CD14-positive monocyte (primary cell): ENCODE results near the gene CNOT6. TPM values are rescaled to one million over a fixed set of nuclear protein-coding genes. Genes with fewer than 3 reads are reported as not detected.

ENCODE experiments used
- DNase-seq, 3 donors: peaks; one replicate each; pipeline ENCODE4 v3.0.0-alpha.2; 2011 to 2022
- H2AFZ ChIP-seq: 2 replicates; pipeline ENCODE4 v1.6.0; 2012; ENCODE audit warnings: mild to moderate bottlenecking, low read depth, low read length, inconsistent platforms; ENCODE audit not compliant: insufficient read depth, poor library complexity, severe bottlenecking
- H3K27ac ChIP-seq, 2 donors: 1 replicate in 1 of 2; 2 replicates in 1 of 2; pipeline ENCODE4 v1.5.1; 2012 to 2013; ENCODE audit warnings: low read length in 2 of 2, control low read depth in 1 of 2, inconsistent platforms in 1 of 2, low read depth in 1 of 2, mild to moderate bottlenecking in 1 of 2
- H3K27me3 ChIP-seq, 2 donors: one replicate each; pipeline versions ENCODE4 v1.6.0 to v1.6.1; 2011 to 2013; ENCODE audit warnings: low read length in 2 of 2; ENCODE audit not compliant: control insufficient read depth in 2 of 2, insufficient read depth in 2 of 2
- H3K36me3 ChIP-seq, 2 donors: replicated peaks in 1 of 2; 1 replicate in 1 of 2; 2 replicates in 1 of 2; pipeline versions ENCODE4 v1.5.1 to v1.6.1; 2012 to 2013; ENCODE audit warnings: low read length in 2 of 2, control low read depth in 1 of 2, inconsistent platforms in 1 of 2, mild to moderate bottlenecking in 1 of 2; ENCODE audit not compliant: insufficient read depth in 2 of 2, control insufficient read depth in 1 of 2
- H3K4me1 ChIP-seq, 2 donors: 1 replicate in 1 of 2; 2 replicates in 1 of 2; pipeline versions ENCODE4 v1.5.1 to v1.6.1; 2012 to 2013; ENCODE audit warnings: low read length in 2 of 2, control low read depth in 1 of 2, inconsistent platforms in 1 of 2, mild to moderate bottlenecking in 1 of 2, moderate library complexity in 1 of 2; ENCODE audit not compliant: insufficient read depth in 2 of 2, control insufficient read depth in 1 of 2
- H3K4me2 ChIP-seq: replicated peaks from 2 replicates; pipeline ENCODE3; 2012; ENCODE audit warnings: low read length, moderate library complexity, mild to moderate bottlenecking; ENCODE audit not compliant: poor library complexity, severe bottlenecking; ENCODE audit errors: extremely low read depth
- H3K4me3 ChIP-seq, 3 experiments: fragments of 200-600 bp in 1 of 3; sonication (generic) in 1 of 3; replicated peaks in 1 of 3; 1 replicate in 2 of 3; 2 replicates in 1 of 3; pipeline ENCODE4 v1.5.1; 2011 to 2013; ENCODE audit warnings: low read length in 3 of 3, mild to moderate bottlenecking in 3 of 3, control low read depth in 2 of 3, low read depth in 2 of 3, inconsistent platforms in 1 of 3, moderate library complexity in 1 of 3
- H3K79me2 ChIP-seq: 2 replicates; pipeline ENCODE4 v1.6.0; 2012; ENCODE audit warnings: mild to moderate bottlenecking, control low read depth, inconsistent platforms, low read length, moderate library complexity; ENCODE audit not compliant: insufficient read depth
- H3K9ac ChIP-seq: 2 replicates; pipeline ENCODE4 v1.6.0; 2017; ENCODE audit warnings: low read length, mild to moderate bottlenecking; ENCODE audit not compliant: insufficient read depth, poor library complexity, severe bottlenecking
- H3K9me3 ChIP-seq, 2 donors: replicated peaks in 1 of 2; 1 replicate in 1 of 2; 2 replicates in 1 of 2; pipeline versions ENCODE4 v1.5.1 to v1.6.1; 2012 to 2013; ENCODE audit warnings: low read length in 2 of 2, control low read depth in 1 of 2; ENCODE audit not compliant: control insufficient read depth in 1 of 2, insufficient read depth in 1 of 2
- H4K20me1 ChIP-seq: 2 replicates; pipeline ENCODE4 v1.6.0; 2012; ENCODE audit warnings: mild to moderate bottlenecking, low read length, control low read depth, moderate library complexity; ENCODE audit not compliant: insufficient read depth
- H3K27ac Mint-ChIP-seq, 7 donors: one replicate each; pipeline ENCODE4 v1.8.0; 2020; ENCODE audit warnings: mild to moderate bottlenecking in 7 of 7, mixed read lengths in 7 of 7, moderate library complexity in 6 of 7, inconsistent platforms in 2 of 7
- H3K27me3 Mint-ChIP-seq, 3 donors: one replicate each; pipeline ENCODE4 v1.8.0; 2021 to 2022; ENCODE audit warnings: low read depth in 3 of 3, mild to moderate bottlenecking in 3 of 3, mixed read lengths in 3 of 3, moderate library complexity in 3 of 3, inconsistent platforms in 1 of 3
- H3K36me3 Mint-ChIP-seq, 2 donors: one replicate each; pipeline ENCODE4 v1.8.0; 2020; ENCODE audit warnings: mixed read lengths in 2 of 2, inconsistent platforms in 1 of 2, mild to moderate bottlenecking in 1 of 2
- H3K4me1 Mint-ChIP-seq: one replicate; pipeline ENCODE4 v1.8.0; 2020; ENCODE audit warnings: mild to moderate bottlenecking, mixed read lengths
- H3K4me3 Mint-ChIP-seq, 2 donors: one replicate each; pipeline ENCODE4 v1.8.0; 2020; ENCODE audit warnings: mild to moderate bottlenecking in 2 of 2, mixed read lengths in 2 of 2, moderate library complexity in 1 of 2
- H3K9me3 Mint-ChIP-seq, 7 donors: one replicate each; pipeline ENCODE4 v1.8.0; 2020 to 2022; ENCODE audit warnings: mixed read lengths in 7 of 7, mild to moderate bottlenecking in 6 of 7, moderate library complexity in 6 of 7, inconsistent platforms in 2 of 7
- WGBS: methylation state at CpG from one replicate; pipeline ENCODE4 v1.1.5; 2013; ENCODE audit warnings: missing lambda C conversion rate; ENCODE audit not compliant: insufficient coverage; 5-methylcytosine and 5-hydroxymethylcytosine counted together
- intact Hi-C, 2 donors: fragments of 100-400 bp; cut with micrococcal nuclease; formaldehyde crosslinking; loops; one replicate each; pipeline versions ENCODE4 v1.15.0 to v1.15.1; 2023
- polyA plus RNA-seq, 3 donors: library from polyadenylated mRNA; depleted of rRNA in 1 of 3; unstranded in 2 of 3; stranded (reverse) in 1 of 3; fragments of 300-500 nt in 2 of 3; fragments of >200 nt in 1 of 3; fragmentation: Illumina TruSeq in 2 of 3; gene quantifications; 1 replicate in 2 of 3; 2 replicates in 1 of 3; pipeline ENCODE4 v1.2.3, GENCODE V29; 2012 to 2021
- TF ChIP-seq, protein P1 (sequence below): fragments of 200-600 bp; IDR thresholded peaks from one replicate; pipeline ENCODE4 v1.8.0; 2022; ENCODE audit warnings: antibody characterized with exemption, mild to moderate bottlenecking

Gene CNOT6
- polyA plus RNA-seq, 3 donors: 4.8 to 9.5 (median 7.7) TPM

DNA sequence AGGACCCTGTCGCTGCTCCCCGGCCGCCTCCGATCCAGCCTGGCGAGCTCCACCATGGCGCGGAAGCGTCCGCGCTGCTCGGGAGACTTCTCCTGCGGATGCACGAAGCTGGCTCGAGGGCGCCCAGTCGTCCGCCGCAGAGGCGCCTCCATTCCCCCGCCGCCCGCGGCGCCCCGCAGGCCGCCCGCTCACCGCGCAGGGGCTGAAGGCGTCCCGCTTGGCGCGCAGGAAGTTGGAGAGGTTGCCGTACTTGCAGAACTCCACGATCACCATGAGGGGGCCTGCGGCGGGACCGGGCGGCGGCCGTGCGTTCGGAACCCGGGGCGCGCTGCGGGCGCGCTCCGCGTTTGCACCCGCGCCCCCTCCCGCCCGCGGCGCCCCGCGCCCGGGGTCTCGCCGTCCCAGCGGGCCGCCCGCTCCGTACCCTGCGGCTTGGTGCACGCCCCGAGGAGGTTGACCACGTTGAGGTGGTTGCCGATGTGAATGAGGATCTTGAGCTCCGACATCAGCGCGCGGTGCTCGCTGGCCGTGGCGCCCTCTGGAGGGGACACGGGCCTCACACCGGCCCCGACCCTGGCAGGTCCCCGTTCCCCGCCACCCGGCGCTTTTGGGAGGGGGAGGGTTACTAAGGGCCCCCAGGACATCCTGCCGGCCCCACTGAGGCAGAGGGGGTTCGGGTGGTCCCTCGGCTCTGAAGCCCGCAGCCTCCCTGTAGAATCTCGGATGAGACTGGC is 124.8 kb downstream of the CNOT6 start:
- H2AFZ ChIP-seq: no peak overlapping the region
- H3K4me3 Mint-ChIP-seq: no peak overlapping the region
- H3K9me3 Mint-ChIP-seq: peaks cover 0 to 10% (median 3%) of the 10 kb centered on the region in 7 donors
- DNase-seq: no peak
- H3K4me1 Mint-ChIP-seq: peaks cover 2% of the 10 kb centered on the region
- H3K4me1 ChIP-seq: no peaks in the 10 kb centered on the region
- peaks cover 6 to 12% (median 9%) of the 10 kb centered on the region in 3 donors for H3K27me3 Mint-ChIP-seq
- H3K36me3 Mint-ChIP-seq: no peaks in the 10 kb centered on the region
- H3K27ac Mint-ChIP-seq: no peak overlapping the region
- no peaks in the 10 kb centered on the region for H3K9me3 ChIP-seq
- WGBS: 49% methylated on average over 87 of the region's 90 CpGs
- TF ChIP-seq, protein P1, sequence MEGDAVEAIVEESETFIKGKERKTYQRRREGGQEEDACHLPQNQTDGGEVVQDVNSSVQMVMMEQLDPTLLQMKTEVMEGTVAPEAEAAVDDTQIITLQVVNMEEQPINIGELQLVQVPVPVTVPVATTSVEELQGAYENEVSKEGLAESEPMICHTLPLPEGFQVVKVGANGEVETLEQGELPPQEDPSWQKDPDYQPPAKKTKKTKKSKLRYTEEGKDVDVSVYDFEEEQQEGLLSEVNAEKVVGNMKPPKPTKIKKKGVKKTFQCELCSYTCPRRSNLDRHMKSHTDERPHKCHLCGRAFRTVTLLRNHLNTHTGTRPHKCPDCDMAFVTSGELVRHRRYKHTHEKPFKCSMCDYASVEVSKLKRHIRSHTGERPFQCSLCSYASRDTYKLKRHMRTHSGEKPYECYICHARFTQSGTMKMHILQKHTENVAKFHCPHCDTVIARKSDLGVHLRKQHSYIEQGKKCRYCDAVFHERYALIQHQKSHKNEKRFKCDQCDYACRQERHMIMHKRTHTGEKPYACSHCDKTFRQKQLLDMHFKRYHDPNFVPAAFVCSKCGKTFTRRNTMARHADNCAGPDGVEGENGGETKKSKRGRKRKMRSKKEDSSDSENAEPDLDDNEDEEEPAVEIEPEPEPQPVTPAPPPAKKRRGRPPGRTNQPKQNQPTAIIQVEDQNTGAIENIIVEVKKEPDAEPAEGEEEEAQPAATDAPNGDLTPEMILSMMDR: no peak
- H3K27me3 ChIP-seq: no peaks in the 10 kb centered on the region
- H4K20me1 ChIP-seq: no peaks in the 10 kb centered on the region
- intact Hi-C loops: no loop called here
- H3K79me2 ChIP-seq: no peaks in the 10 kb centered on the region
- H3K4me2 ChIP-seq: peak overlapping the region; percentile 39
- H3K36me3 ChIP-seq: no peaks in the 10 kb centered on the region
- no peak overlapping the region for H3K27ac ChIP-seq
- no peak overlapping the region for H3K4me3 ChIP-seq
- no peak overlapping the region for H3K9ac ChIP-seq

- TF ChIP-seq, protein P1: no peak
- Histone ChIP-seq H3K27me3 (no peaks in the 10 kb centered on the region), H3K4me3 (no peak overlapping the region), H4K20me1 (no peaks in the 10 kb centered on the region), H3K36me3 (no peaks in the 10 kb centered on the region), H3K9me3 (no peaks in the 10 kb centered on the region), H3K9ac (no peak overlapping the region), H3K79me2 (no peaks in the 10 kb centered on the region), H3K4me2 (no peak overlapping the region), H3K27ac (no peak overlapping the region), H3K4me1 (no peaks in the 10 kb centered on the region), H2AFZ (no peak overlapping the region)
- Mint-ChIP-seq H3K4me1 (peaks cover 2% of the 10 kb centered on the region), H3K27ac (no peak overlapping the region), H3K27me3 (peaks cover 6 to 12% (median 9%) of the 10 kb centered on the region in 3 donors), H3K9me3 (peaks cover 0 to 10% (median 3%) of the 10 kb centered on the region in 7 donors), H3K36me3 (no peaks in the 10 kb centered on the region), H3K4me3 (peak overlapping the region in 1 of 2 donors; percentile 26)
- no peak for DNase-seq
- 92% methylated on average over 21 of the region's 22 CpGs for WGBS
- intact Hi-C loops: no loop called here
Observed at GRCh38 chr5:180619563-180619915, 125.4 kb downstream of the CNOT6 start.
